GM19328 (cell line): ENCODE measurements around the gene PAPPA2.

Experiments
- ATAC-seq: cut with Tn5 transposase; IDR thresholded peaks from one replicate; pipeline ENCODE4 v1.9.1; 2021; ENCODE audit warnings: mild to moderate bottlenecking, moderate library complexity; ENCODE audit not compliant: unreplicated experiment

Gene PAPPA2

GRCh38 chr1:176485083-176485482 is 22.1 kb downstream of the PAPPA2 start:
- no peak for ATAC-seq

- ATAC-seq = no peak
These were observed 31.5 kb downstream of the PAPPA2 start for GRCh38 chr1:176494436-176494835.

- no peak for ATAC-seq
These were observed 36.7 kb downstream of the PAPPA2 start for GRCh38 chr1:176499671-176500070.

GRCh38 chr1:176501599-176501998 is 38.6 kb downstream of the PAPPA2 start:
- no peak for ATAC-seq

- ATAC-seq = no peak
These were observed 42.0 kb downstream of the PAPPA2 start for GRCh38 chr1:176504848-176505553.

GRCh38 chr1:176512966-176513365 is 50.0 kb downstream of the PAPPA2 start:
- no peak for ATAC-seq

- ATAC-seq = no peak
These were observed 52.3 kb downstream of the PAPPA2 start for GRCh38 chr1:176515310-176515709.

GRCh38 chr1:176517484-176517883 is 54.5 kb downstream of the PAPPA2 start:
- no peak for ATAC-seq

GRCh38 chr1:176521211-176521610 is 58.2 kb downstream of the PAPPA2 start:
- ATAC-seq = no peak

GRCh38 chr1:176522310-176522845 is 59.4 kb downstream of the PAPPA2 start:
- ATAC-seq = no peak

- no peak for ATAC-seq
These were observed 66.6 kb downstream of the PAPPA2 start for GRCh38 chr1:176529395-176530090.

GRCh38 chr1:176531036-176531435 is 68.1 kb downstream of the PAPPA2 start:
- no peak for ATAC-seq

GRCh38 chr1:176531921-176532897 is 69.2 kb downstream of the PAPPA2 start:
- no peak for ATAC-seq

- ATAC-seq = no peak
These were observed 70.0 kb downstream of the PAPPA2 start for GRCh38 chr1:176533020-176533419.

GRCh38 chr1:176536588-176536987 is 73.6 kb downstream of the PAPPA2 start:
- ATAC-seq = no peak

- no peak for ATAC-seq
These were observed 76.0 kb downstream of the PAPPA2 start for GRCh38 chr1:176539018-176539417.

- no peak for ATAC-seq
These were observed 77.5 kb downstream of the PAPPA2 start for GRCh38 chr1:176540428-176540827.

- no peak for ATAC-seq
These were observed 78.7 kb downstream of the PAPPA2 start for GRCh38 chr1:176541663-176542062.

- no peak for ATAC-seq
These were observed 79.4 kb downstream of the PAPPA2 start for GRCh38 chr1:176542352-176542751.

- ATAC-seq = no peak
These were observed 80.6 kb downstream of the PAPPA2 start for GRCh38 chr1:176543360-176544129.
